COLO829 (cell line): ENCODE data around the gene FAM76A.
"Not testable (repeated sequence)": the region's sequence is repeated elsewhere in the genome, so short reads cannot be mapped to it uniquely, and the experiment has no call there.

Experiments
- DNase-seq: peaks from one replicate; pipeline ENCODE4 v3.0.0; 2012; ENCODE audit warnings: low spot score

Gene FAM76A

DNA sequence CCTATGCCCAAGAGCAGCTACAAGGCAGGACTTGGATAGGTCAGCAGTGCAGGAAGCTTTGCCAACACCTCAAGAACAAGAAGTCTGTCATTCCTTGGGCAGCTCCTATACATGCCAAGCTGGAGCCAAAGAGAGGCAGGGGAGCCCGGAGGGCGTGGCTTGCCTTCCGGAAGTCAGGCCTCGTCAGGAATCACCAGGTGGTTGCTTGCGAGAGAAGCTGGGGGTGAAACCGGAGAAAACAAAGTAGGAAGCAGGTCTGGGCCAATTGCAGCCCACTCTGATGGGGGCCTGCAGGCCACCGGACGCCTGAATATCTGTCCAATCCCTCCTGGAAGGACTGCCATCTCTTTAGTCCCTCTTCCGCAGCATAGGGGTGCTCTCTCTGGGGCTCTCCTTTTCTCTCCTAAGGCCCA is 794 bp upstream of the FAM76A start:
- DNase-seq = peak; percentile 42

DNA sequence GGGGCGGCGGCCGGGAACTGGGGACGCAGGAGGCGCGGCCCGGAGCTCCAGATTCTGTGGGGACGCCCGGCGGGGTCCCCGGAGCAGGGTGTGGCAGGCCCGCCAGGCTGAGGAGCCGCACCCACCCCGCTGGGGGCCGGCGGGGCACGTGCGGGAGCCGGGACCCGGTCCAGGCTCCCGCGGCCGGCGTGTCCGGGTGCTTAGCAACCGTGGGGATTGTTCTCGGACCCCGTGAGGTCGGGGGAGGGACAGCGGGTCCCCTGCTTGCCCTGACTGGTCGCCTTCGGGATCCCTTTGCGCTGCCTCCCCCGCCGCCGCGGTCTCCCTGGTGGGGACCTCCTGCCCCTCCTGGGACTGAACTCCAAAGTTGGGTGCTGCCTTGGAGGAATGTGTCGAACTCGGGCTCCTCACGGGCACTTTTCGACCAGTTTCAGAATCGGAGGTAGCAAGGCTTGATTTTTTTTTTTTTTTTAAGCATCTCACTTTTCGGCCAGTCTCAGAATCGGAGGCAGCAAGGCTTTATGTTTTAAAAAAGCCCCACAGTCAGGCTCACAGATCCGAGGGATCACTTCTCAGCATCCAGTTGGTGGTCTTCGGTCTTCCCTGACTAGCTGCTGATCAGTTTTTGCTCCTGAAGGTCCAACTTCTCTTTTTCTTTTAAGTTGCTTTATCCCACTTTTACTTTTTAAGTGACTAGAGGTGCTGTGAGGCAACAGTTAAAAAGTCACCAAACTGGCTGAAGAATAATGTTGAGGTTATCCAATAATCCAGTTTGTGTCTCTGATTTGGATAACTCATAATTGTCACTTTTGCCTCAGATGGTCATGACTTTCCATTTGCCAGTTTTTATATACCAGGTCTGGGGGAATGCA is 648 bp downstream of the FAM76A start:
- DNase-seq = peak; percentile 20

DNA sequence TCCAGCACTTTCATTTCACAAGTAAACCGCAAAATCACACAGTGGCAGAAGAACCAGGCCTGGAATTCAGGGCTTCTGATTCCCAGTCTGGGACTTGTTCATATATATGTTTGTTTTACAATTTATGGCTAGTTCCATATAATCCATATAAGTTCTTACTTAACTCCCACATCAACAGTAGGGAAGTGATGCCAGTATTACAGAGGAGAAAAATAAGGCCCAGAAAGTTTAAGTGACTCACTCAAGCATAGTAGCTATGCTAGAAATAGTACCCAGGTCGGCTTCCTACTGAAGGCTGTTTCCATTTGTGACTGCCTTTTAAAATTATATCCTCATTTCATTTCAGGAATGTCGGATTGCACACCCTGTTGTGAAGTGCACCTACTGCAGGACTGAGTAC is 1.4 kb downstream of the FAM76A start:
- DNase-seq = no peak

DNA sequence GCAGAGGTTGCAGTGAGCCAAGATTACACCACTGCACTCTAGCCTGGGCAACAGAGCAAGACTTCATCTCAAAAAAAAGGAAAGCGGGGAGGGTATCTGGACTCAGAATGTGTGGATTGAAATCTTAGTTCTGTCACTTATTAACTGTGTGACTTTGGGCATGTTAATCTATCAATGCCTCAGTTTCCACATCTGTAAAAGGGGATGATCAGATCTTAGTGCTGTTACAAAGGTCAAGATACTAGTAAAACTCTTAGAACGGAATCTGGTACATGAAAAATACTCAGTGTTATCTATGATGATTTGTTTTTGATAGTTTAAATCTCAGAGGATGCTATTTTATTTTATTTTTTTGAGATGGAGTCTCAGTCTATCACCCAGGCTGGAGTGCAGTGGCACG is 10.5 kb downstream of the FAM76A start:
- no peak for DNase-seq

DNA sequence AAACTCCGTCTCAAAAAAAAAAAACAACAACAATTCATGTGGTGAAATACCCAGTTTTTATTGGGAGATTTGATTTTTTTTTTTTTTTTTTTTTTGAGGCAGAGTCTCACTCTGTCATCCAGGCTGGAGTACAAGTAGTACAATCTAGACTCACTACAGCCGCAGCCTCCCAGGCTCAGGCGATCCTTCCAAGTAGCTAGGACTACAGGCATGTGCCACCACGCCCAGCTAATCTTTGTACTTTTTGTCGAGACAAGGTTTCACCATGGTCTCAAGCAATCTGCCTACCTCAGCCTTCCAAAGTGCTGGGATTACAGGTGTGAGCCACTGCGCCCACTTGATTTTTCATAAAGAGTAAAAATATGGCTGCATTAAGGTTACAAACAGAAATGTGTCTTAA is 15.4 kb downstream of the FAM76A start:
- DNase-seq = no peak

DNA sequence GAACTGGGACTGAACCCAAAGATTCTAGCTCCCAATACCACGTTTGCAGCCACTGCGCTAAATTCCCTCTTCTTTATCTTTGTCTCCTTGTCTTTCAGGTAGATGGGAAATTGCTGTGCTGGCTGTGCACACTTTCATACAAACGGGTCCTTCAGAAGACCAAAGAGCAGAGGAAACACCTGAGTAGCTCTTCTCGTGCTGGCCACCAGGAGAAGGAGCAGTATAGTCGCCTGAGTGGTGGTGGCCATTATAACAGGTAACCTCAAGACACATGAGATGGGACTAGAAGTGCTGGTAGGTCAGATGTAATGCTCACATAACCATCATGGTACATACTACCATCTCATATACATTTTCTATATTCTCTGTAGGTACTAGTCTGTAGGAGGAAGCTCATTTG is 18.8 kb downstream of the FAM76A start:
- DNase-seq = no peak

DNA sequence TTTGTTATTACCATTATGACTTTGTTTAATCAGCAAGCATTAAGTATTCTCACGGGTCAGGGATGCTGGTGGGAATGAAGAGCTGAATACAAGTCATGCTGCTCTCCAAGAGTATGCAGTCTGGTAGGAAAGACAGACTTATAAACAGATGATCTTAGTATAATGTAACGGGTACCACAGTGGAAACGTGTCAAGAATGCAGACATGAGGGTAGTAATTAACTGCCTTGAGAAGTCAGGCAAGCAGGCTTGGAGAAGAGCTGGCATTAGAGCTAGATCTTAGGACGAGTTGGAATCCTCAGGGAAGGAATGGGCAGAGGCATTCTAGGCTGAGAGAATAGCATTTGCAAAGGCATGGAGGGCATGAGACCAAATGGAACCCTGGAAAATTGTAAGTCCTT is 19.7 kb downstream of the FAM76A start:
- no peak for DNase-seq

DNA sequence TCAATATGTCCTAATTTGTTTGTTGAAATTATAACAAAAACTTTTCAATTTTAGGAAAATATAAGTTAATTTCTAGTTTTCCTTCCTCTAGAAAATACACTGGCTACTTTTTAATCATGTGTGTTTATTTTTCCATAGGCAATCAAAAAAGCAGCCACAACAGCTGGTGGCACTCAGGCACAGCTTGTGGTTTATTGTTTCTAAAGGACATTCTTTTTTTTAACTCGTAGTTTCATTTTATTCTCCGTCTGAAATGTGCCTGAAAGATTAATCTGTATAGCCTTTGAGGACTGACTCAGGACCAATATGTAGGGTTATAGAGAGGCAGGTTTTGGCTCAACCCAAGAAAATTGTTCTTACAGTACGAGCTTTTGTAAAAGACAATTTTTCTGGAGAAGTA is 26.6 kb downstream of the FAM76A start:
- DNase-seq = no peak

DNA sequence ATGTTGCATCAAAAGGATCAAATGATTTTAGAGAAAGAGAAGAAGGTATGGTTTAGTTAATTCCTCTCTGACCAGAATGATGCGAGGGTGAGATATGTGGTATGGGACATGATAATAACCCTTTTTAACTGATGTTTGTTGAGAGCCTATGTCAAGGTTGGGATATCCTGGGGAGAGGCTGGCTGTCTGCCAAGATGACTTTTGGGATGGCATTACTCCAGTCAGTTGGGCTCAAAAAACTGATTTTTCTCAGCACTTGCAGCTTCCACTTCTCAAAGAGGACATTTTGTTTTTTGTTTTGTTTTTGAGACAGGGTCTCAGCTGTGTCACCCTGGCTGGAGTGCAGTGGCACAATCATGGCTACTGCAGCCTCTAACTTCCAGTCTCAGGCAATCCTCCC is 29.5 kb downstream of the FAM76A start:
- no peak for DNase-seq

DNA sequence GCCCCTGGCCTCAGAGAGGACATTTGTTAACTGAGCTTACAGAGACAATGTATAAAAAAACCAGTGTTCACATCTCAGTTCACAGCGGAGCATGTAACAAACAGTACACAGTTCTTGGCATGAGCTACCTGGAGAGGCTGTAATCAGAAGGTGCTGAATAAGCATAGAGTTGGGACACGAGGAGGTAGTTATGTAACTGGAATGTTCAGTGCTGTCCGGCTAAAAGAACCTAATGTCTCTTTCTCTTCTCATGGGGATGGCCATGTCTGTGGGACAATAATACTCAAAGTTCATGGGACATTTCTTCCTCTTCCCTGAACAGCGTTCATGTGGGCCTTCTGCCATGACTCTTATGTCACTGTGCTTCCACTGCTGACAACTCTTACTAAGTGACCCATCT is 30.1 kb downstream of the FAM76A start:
- no peak for DNase-seq

DNA sequence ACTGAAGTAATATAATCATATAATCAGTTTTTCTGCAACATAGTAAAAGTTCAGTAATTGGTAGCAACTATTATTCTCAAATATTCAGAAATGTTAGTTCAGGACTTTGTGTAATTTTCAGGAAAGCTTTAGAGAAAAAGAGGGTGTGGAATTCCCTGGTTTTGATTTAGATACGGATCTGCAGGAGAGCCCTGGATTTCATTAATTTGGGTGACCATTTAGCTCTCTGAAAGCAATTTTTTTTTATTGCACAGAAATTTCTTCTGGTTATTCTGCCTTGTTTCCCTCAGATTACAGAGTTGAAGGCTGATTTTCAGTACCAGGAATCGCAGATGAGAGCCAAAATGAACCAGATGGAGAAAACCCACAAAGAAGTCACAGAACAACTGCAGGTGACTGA is 33.5 kb downstream of the FAM76A start:
- no peak for DNase-seq

DNA sequence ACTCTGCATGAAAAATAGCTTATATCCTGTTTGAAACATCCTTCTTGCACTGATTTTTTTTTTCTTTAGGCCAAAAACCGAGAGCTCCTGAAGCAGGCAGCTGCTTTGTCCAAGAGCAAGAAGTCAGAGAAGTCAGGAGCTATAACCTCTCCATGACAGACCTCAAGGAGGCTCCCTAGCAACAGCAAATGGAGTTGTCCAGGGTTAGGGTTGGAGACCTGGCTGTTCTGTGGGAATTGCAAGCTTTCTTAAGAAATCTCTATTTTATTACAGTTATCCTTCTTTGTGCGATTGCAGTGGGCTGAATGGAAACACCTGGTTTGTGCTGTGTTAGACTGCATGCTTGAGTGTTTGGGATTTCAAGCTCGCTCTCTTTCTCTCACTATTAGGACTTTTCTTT is 34.7 kb downstream of the FAM76A start:
- DNase-seq = no peak

DNA sequence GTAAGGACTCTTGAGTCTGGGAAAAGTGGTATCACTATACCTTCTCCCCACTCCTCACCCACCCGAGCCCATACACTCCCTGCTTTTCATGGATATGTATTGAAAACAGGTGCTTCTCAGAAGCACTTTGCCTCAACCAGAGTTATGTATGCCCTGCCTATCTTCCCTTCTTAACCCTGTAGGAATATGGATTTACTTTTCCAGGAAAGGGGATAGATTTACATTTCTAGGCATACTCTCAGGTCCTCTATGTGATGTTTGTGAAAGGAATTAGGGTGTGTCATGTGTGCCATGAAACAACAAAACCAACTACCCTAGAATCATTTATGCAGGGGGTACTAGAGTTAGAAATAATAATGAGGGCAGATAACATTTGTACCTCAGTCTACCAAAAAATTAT is 36.3 kb downstream of the FAM76A start:
- DNase-seq = no peak

DNA sequence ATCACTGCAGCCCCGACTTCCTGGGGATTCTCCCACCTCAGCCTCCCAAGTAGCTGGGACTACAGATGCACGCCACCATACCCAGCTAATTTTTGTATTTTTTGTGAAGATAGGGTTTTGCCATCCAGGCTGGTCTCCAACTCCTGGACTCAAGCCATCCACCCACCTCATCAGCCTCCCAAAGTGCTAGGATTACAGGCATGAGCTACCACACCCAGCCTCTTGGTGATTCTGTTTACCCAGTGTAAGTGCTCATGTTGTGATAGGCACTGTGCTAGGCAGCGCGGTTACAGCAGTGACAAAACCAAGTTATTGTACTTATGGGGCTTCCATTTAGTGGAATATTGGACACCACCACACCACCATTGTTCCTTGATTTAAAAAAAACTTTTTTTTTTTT is 37.6 kb downstream of the FAM76A start:
- no peak for DNase-seq

DNA sequence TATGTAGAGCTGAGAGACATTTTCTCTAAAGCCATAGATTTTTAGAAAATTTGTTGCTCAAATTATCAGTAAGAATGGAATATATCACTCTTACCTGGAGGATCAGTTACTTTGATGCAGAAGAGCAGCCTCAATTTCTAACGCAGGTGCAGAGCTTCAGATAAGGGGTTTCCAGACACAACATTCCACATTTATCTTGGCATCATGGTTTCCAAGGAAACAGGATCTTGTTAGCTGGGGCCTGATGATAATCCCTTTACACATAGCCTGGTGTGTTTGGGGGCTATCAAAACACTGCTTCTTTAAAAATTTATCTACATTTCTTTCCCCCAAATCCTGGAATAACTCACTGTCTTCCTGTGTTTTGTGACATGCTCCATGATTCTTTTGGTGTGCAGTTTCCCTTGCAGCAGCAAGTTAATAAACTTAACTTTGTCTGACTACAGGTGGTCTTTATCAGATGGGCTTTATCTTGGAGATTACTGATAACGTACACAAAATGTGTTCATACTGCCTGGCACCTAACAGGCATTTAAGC is 44.6 kb downstream of the FAM76A start:
- DNase-seq = no peak

DNA sequence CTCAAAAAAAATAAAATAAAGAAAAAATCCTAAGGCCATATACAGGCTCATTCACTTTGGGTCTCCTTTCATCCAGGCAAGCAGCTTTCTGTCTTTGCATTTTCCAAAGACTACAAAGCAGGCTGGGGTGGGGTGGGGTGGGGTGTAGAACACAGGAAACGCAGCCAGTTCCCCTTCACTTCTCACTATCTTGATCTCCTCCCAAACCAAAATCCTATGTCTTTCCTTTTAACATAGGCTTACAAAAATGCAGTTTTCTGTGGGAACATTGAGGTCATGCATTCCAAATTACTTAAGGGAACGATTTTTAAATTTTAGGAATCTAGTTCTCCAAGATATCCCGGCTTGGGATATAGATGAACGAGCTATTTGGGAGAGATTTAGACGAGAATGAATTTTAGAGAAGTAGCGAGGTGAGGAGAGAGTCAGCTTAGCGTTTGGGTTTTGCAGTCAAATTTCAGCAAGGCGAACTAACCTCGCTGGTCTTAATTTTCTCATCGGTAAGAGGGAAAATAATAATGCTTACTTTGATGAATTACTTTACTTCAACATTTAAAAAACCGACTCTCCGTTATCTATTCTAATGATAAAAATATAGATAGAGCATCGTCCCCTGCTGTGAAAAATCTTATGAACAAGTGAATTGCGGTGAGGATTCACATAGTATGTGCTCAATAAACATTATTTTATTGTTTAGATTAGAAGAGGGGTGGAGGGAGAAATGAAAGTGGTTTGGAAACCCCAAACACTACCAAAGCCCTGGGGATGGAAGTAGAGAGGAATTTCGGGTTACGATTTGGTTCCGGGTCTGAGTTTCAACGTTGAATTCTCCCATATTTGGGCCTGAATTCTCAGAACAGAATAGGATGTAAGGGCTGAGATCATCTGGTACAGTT is 46.5 kb downstream of the FAM76A start:
- DNase-seq = no peak

DNA sequence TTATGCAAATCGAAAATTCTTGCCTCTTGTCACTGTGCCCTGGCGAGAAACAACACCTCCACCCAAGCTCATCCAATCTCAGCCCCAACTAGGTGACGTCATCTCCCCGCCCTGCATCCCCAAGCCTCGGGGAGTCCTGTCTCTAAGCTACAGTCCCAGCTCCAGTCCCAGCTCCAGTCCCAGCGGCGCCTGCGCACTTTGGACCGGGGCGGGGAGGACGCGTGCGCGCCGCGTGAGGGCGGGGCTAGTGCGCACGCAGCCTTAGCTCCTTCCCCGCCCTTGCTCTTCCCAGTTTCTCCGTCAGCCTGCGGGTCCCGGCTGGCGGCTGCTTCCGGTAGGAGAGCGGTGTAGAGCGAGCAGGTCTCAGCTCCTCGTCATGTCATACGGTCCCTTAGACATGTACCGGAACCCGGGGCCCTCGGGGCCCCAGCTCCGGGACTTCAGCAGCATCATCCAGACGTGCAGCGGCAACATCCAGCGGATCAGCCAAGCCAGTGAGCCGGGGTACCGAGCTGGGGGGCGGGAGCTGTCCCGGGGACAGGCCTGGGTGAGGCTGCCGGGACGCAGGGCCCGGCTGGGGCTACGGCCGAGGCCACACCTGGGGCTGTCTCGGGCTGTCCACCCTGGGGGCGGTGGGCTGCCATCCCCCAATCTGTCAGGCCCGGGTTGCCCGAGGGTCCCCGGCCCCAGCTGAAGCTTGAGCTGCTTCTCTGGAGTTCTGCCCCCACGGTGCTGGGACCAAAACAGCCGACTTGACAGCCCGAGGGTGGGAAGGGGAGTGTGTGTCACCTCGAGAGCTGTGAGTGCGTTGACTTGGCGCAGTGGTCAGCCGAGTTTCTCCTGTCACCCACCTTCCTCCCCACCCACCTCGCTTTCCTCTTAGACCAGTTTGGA is 47.4 kb downstream of the FAM76A start, which contains the start of gene STX12:
STX12 (plus strand) TSS at position 288 of the 894 bp plus-strand sequence; CDS start at position 377, 89 bp downstream.
- DNase-seq = peak; percentile 96

DNA sequence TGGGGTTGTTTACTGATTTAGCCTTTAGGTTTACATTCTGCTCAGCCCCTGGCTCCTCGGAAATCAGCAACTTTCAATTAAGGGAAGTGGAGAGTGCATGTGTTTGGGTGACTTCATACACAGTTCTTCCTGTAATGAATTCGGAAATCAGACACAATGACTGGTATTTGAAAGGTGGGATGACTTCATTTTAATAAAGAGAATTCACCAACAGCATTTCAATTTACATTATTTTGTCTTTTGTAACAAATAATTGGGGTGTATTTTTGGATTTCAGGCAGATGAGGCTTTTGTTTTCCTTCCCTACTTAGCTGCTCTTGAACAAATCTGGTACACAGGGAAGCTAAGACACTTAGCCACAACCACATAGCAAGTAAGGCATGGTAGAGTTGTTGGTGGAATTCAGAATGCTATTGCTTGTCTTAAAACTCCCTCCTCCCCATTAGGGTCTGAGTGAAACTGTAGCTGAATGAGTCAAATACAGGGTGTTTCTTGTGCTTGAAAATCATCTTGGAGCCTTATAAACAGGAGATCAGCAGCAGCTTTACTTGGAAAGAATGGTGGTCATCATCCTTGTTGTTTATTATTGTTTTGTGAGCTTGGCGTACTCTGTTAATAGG is 48.2 kb downstream of the FAM76A start:
- DNase-seq = no peak

DNA sequence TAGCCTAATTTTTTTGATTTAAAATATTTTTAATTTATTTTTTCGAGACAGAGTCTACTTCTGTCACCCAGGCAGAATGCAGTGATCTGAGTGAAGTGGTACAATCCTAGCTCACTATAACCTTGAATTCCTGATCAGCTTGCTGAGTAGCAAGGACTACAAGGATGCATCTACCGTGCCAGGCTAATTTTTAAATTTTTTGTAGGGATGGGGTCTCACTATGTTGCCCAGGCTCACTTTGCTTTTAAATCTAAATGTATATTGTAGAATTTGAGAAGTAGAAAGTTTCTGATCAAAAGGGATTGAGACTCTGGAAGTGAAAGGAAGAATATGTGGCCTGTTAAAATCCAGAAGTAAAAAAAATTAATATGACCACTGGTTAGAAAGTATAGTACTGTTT is 48.9 kb downstream of the FAM76A start:
- DNase-seq = no peak

DNA sequence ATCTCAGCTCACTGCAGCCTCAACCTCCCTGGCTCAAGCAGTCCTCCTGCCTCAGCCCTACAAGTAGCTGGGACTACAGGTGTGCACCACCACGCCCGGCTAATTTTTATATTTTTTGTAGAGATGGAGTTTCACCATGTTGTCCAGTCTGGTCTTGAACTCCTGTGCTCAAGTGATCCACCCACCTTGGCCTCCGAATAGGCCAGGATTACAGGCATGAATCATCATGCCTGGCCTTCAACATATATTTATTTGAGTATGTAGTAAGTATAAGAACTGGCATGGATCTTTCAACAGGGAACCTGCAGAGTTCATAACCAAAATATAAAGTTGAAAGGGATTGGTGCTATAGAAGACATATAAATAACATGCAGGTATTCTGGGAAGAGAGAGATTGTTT is 49.6 kb downstream of the FAM76A start:
- not testable (repeated sequence) for DNase-seq

DNA sequence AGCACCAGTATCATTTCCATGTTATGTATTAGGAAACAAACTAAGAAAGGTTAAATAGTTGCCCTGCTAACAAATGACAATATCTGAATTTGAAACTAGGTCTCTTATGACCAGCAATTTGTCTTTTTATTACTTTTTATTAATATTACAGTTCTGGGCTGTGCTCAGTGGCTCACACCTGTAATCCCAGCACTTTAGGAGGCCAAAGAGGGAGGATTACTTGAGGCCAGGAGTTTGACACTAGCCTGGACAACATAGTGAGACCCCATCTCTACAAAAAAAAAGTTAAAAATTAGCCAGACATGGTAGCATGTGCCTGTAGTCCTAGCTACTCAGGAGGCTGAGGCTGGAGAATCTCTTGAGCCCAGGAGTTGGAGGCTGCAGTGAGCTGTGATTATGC is 50.5 kb downstream of the FAM76A start:
- DNase-seq = not testable (repeated sequence)
